HG02763 (cell line): ENCODE data around the gene SETD3.
A peak's percentile ranks its signal among the peaks of the same experiment; 100 is the strongest.

ENCODE experiments used
- ATAC-seq: cut with Tn5 transposase; IDR thresholded peaks from one replicate; pipeline ENCODE4 v1.9.1; 2021; ENCODE audit warnings: mild to moderate bottlenecking, moderate library complexity; ENCODE audit not compliant: unreplicated experiment

The SETD3 gene

GRCh38 chr14:99397698-99398097 lies 83.0 kb downstream of the SETD3 start:
- no peak for ATAC-seq

- no peak for ATAC-seq
Observed at GRCh38 chr14:99395909-99396530, 84.6 kb downstream of the SETD3 start.

GRCh38 chr14:99394602-99395156 lies 86.0 kb downstream of the SETD3 start:
- ATAC-seq: no peak

GRCh38 chr14:99393059-99393655 lies 87.5 kb downstream of the SETD3 start:
- peak; percentile 52 for ATAC-seq

- no peak for ATAC-seq
Observed at GRCh38 chr14:99391671-99392070, 89.0 kb downstream of the SETD3 start.

- ATAC-seq: no peak
Observed at GRCh38 chr14:99389174-99389826, 91.4 kb downstream of the SETD3 start.

- ATAC-seq: no peak
Observed at GRCh38 chr14:99388286-99388685, 92.4 kb downstream of the SETD3 start.

- no peak for ATAC-seq
Observed at GRCh38 chr14:99387880-99388279, 92.8 kb downstream of the SETD3 start.

- no peak for ATAC-seq
Observed at GRCh38 chr14:99384450-99385417, 95.9 kb downstream of the SETD3 start.

- ATAC-seq: no peak
Observed at GRCh38 chr14:99383472-99384449, 96.9 kb downstream of the SETD3 start.

- ATAC-seq: no peak
Observed at GRCh38 chr14:99382781-99383471, 97.7 kb downstream of the SETD3 start.

- ATAC-seq: no peak
Observed at GRCh38 chr14:99382071-99382470, 98.6 kb downstream of the SETD3 start.

- no peak for ATAC-seq
Observed at GRCh38 chr14:99381688-99382060, 99.0 kb downstream of the SETD3 start.

- ATAC-seq: no peak
Observed at GRCh38 chr14:99380991-99381687, 99.5 kb downstream of the SETD3 start.

- ATAC-seq: no peak
Observed at GRCh38 chr14:99380402-99380801, 100.3 kb downstream of the SETD3 start.

- no peak for ATAC-seq
Observed at GRCh38 chr14:99378782-99379214, 101.9 kb downstream of the SETD3 start.

GRCh38 chr14:99377951-99378350 lies 102.7 kb downstream of the SETD3 start:
- no peak for ATAC-seq

- ATAC-seq: no peak
Observed at GRCh38 chr14:99374964-99375363, 105.7 kb downstream of the SETD3 start.
